LNCaP clone FGC (cell line): ENCODE results near the gene ME3.
"Not testable (repeated sequence)": the region's sequence is repeated elsewhere in the genome, so short reads cannot be mapped to it uniquely, and the experiment has no call there.

Experiments
- DNase-seq: peaks from one replicate; pipeline ENCODE4 v3.0.0-alpha.2; 2011; ENCODE audit warnings: low read depth
- H3K4me3 ChIP-seq: 2 replicates; pipeline ENCODE4 v1.5.1; 2011; ENCODE audit warnings: mild to moderate bottlenecking, low read depth, low read length, control low read depth
- CTCF ChIP-seq: IDR thresholded peaks from 2 replicates; pipeline ENCODE4 v1.5.1; 2012; ENCODE audit warnings: mild to moderate bottlenecking; ENCODE audit not compliant: control insufficient read depth, insufficient read depth; ENCODE audit errors: extremely low read depth

ME3 gene

GRCh38 chr11:86547727-86548126 is 124.7 kb downstream of the ME3 start:
- no peak for TF ChIP-seq CTCF
- DNase-seq, result no peak
- no peak overlapping the region for H3K4me3 ChIP-seq

GRCh38 chr11:86541299-86541698 is 131.1 kb downstream of the ME3 start:
- not testable (repeated sequence) for H3K4me3 ChIP-seq, DNase-seq

- TF ChIP-seq CTCF, result no peak
- no peak overlapping the region for H3K4me3 ChIP-seq
- no peak for DNase-seq
Observed at GRCh38 chr11:86538223-86538548, 134.2 kb downstream of the ME3 start.

GRCh38 chr11:86537541-86538222 is 134.7 kb downstream of the ME3 start:
- no peak for TF ChIP-seq CTCF
- no peak for DNase-seq
- no peak overlapping the region for H3K4me3 ChIP-seq

GRCh38 chr11:86535773-86536172 is 136.6 kb downstream of the ME3 start:
- TF ChIP-seq CTCF, result no peak
- no peak for DNase-seq
- H3K4me3 ChIP-seq, result no peak overlapping the region

GRCh38 chr11:86524620-86525352 is 147.6 kb downstream of the ME3 start:
- DNase-seq, result no peak
- no peak overlapping the region for H3K4me3 ChIP-seq
- TF ChIP-seq CTCF, result no peak

- no peak for TF ChIP-seq CTCF
- H3K4me3 ChIP-seq, result no peak overlapping the region
- peak; percentile 68 for DNase-seq
Observed at GRCh38 chr11:86523738-86524619, 148.4 kb downstream of the ME3 start.

- not testable (repeated sequence) for H3K4me3 ChIP-seq, DNase-seq
Observed at GRCh38 chr11:86522512-86522911, 149.9 kb downstream of the ME3 start.
